HUES48 (cell line): ENCODE measurements around the gene CD300LF.

Experiments used
- H3K27ac ChIP-seq: one replicate; pipeline ENCODE4 v1.7.0; 2013; ENCODE audit warnings: low read depth, low read length, inconsistent platforms
- H3K27me3 ChIP-seq: 2 replicates; pipeline ENCODE4 v1.6.1; 2013; ENCODE audit warnings: mild to moderate bottlenecking, low read length; ENCODE audit not compliant: control insufficient read depth, insufficient read depth
- H3K36me3 ChIP-seq: 2 replicates; pipeline ENCODE4 v1.6.1; 2013; ENCODE audit warnings: low read length; ENCODE audit not compliant: control insufficient read depth, insufficient read depth
- H3K4me1 ChIP-seq: 2 replicates; pipeline ENCODE4 v1.6.1; 2013; ENCODE audit warnings: mild to moderate bottlenecking, low read length; ENCODE audit not compliant: control insufficient read depth, insufficient read depth
- H3K4me3 ChIP-seq: 2 replicates; pipeline ENCODE4 v1.5.1; 2013; ENCODE audit warnings: mild to moderate bottlenecking, low read depth, low read length
- H3K9ac ChIP-seq: 2 replicates; pipeline ENCODE4 v1.6.1; 2013; ENCODE audit warnings: mild to moderate bottlenecking, low read depth, low read length, moderate library complexity
- H3K9me3 ChIP-seq: 2 replicates; pipeline ENCODE4 v1.6.1; 2013; ENCODE audit warnings: low read length; ENCODE audit not compliant: control insufficient read depth, insufficient read depth

CD300LF gene

DNA sequence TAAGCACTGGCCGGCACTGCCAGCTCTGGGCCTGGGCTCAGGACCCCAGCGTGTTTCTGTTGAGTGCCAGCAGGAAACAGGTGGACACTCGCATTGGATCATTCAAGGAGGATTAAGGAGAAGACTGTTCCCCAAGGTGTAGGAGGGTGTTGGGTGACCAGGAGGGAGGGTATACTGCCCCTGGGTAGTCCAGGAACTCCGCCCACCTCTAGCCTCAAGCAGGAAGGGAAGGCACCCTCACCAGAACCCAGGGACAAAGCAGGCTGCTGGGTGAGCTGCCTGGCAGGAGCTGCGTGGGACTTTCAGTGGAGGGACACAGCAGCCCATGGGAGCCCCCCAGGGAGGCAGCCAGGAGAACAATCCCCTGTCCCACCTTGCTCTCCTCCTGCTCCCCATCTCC, 16.6 kb upstream of the CD300LF start:
- no peak overlapping the region for H3K4me3 ChIP-seq
- no peaks in the 10 kb centered on the region for H3K4me1 ChIP-seq
- H3K27me3 ChIP-seq: no peaks in the 10 kb centered on the region
- no peaks in the 10 kb centered on the region for H3K36me3 ChIP-seq
- H3K9me3 ChIP-seq: peaks cover 5% of the 10 kb centered on the region; the same call in 1 of the 2 replicates
- no peak overlapping the region for H3K27ac ChIP-seq
- H3K9ac ChIP-seq: no peak overlapping the region

DNA sequence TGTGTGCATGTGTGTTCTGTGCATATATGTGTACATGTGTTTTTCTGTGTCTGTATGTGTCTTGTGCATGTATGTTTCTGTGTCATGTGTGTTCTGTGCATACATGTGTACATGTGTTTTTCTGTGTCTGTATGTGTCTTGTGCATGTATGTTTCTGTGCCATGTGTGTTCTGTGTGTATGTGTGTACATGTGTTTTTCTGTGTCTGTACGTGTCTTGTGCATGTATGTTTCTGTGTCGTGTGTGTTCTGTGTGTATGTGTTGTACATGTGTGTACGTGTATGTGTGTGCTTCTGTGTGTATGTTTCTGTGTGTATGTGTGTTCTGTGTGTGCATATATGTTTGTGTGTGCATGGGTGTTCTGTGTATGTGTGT, 16.0 kb upstream of the CD300LF start:
- no peak overlapping the region for H3K9ac ChIP-seq
- H3K27ac ChIP-seq: no peak overlapping the region
- H3K27me3 ChIP-seq: no peaks in the 10 kb centered on the region
- H3K4me1 ChIP-seq: no peaks in the 10 kb centered on the region
- H3K4me3 ChIP-seq: no peak overlapping the region
- H3K9me3 ChIP-seq: peaks cover 5% of the 10 kb centered on the region; the same call in 1 of the 2 replicates
- no peaks in the 10 kb centered on the region for H3K36me3 ChIP-seq

DNA sequence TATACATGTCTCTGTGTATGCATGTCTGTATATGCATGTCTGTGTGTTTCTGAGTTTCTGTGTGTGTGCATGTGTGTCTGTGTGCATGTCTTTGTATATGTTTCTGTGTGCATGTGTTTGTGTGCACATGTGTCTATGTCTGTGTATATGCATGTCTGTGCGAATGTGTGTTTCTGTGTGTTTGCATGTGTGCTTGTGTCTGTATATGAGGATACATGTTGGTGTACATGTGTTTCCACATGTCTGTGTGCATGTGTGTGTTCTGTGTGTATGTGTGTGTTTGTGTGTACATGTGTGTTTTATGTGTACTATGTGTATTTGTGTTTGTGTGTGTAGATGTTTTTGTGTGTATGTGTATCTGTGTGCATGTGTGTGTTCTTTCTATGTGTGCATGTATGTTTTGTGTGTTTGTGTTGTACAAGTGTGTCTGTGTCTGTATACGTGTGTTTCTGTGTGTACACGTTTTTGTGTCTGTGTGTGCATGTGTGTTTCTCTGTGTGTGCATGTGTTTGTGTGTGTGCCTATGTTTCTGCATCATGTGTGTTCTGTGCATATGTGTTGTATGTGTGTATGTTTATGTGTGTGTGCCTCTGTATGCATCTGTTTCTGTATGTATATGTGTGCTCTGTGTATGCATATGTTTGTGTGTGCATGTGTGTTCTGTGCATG, 15.4 kb upstream of the CD300LF start:
- Histone ChIP-seq H3K9ac (no peak overlapping the region), H3K27me3 (no peaks in the 10 kb centered on the region), H3K27ac (no peak overlapping the region), H3K4me3 (no peak overlapping the region), H3K4me1 (no peaks in the 10 kb centered on the region), H3K36me3 (no peaks in the 10 kb centered on the region), H3K9me3 (peaks cover 5% of the 10 kb centered on the region; the same call in 1 of the 2 replicates)

DNA sequence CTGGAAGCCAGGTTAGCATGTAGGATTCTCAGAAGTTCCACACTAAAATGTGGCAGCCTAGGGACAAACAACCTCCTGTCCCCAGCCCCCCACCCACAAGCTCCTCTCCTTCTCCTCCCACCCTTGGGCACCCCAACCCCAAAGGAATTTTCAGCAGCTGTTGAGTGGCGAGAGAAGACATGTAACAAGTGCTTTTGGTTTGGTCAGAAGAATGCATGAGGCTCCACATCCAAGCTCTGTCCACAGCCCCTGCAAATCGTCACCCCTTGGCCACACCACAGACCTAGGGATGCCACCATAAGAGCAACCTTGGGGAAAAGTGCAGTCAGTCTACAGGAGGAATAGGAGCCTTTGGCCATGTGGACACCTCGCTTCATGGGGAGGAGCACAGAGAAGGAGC, 12.4 kb upstream of the CD300LF start:
- Histone ChIP-seq H3K9ac (no peak overlapping the region), H3K9me3 (peaks cover 5% of the 10 kb centered on the region; the same call in 1 of the 2 replicates), H3K4me3 (no peak overlapping the region), H3K4me1 (no peaks in the 10 kb centered on the region), H3K36me3 (no peaks in the 10 kb centered on the region), H3K27me3 (no peaks in the 10 kb centered on the region), H3K27ac (no peak overlapping the region)

DNA sequence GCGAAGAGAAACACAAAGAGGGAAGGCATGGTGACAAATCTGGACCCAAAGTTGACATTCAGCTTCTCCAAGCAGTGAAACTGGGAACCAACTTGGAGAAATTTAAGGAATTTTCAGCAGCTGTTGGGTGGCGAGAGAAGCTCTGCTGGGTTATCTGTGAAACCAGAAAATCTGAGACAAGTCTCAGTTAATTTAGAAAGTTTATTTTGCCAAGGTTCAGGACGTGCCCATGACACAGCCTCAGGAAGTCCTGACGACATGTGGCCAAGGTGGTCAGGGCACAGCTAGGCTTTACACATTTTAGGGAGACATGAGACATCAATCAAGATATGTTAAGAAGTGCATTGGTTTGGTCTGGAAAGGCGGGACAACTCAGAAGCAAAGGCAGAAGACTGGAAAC, 11.2 kb upstream of the CD300LF start:
- Histone ChIP-seq H3K4me1 (no peaks in the 10 kb centered on the region), H3K27me3 (no peaks in the 10 kb centered on the region), H3K4me3 (no peak overlapping the region), H3K9me3 (peaks cover 5% of the 10 kb centered on the region; the same call in 1 of the 2 replicates), H3K9ac (no peak overlapping the region), H3K36me3 (no peaks in the 10 kb centered on the region), H3K27ac (no peak overlapping the region)

DNA sequence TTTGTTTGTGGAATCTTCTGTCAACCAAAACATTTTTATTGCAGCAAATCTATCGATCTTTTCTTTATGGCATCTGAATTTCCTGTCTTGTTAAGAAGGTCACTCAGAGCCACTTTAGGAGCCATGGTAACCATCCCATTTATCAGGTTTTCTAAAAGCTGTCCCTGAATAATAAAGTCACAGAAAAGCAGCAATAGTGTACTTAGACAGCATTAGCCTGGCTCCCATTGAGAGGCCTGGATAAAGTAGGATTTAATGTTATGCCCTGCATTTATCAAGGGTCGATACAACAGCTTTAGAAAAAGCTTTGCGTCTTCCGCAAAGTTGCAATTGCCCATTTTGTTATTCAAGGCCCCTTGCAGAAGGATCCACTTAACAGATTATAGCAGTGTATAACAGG, 10.1 kb upstream of the CD300LF start:
- Histone ChIP-seq H3K4me3 (no peak overlapping the region), H3K27me3 (no peaks in the 10 kb centered on the region), H3K9ac (no peak overlapping the region), H3K4me1 (no peaks in the 10 kb centered on the region), H3K36me3 (no peaks in the 10 kb centered on the region), H3K27ac (no peak overlapping the region), H3K9me3 (no peaks in the 10 kb centered on the region)

DNA sequence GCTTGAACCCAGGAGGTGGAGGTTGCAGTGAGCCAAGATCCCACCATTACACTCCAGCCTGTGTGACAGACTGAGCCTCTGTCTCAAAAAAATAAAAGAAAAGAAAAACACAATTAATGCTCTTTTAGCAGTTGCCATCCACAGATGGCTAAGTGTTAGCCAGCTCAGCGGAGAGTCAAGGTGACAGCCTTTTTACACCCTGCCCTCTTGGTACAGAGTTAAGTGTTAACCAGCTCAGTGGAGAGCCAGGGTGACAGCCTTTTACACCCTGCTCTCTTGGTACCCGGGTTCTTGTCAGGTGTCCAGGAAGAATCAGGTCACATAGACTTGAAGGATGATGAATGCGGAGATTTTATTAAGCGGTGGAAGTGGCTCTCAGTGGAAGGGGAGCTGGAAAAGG, 7.8 kb upstream of the CD300LF start:
- H3K36me3 ChIP-seq: no peaks in the 10 kb centered on the region
- no peaks in the 10 kb centered on the region for H3K9me3 ChIP-seq
- H3K4me1 ChIP-seq: no peaks in the 10 kb centered on the region
- no peaks in the 10 kb centered on the region for H3K27me3 ChIP-seq
- no peak overlapping the region for H3K9ac ChIP-seq
- no peak overlapping the region for H3K4me3 ChIP-seq
- H3K27ac ChIP-seq: no peak overlapping the region

DNA sequence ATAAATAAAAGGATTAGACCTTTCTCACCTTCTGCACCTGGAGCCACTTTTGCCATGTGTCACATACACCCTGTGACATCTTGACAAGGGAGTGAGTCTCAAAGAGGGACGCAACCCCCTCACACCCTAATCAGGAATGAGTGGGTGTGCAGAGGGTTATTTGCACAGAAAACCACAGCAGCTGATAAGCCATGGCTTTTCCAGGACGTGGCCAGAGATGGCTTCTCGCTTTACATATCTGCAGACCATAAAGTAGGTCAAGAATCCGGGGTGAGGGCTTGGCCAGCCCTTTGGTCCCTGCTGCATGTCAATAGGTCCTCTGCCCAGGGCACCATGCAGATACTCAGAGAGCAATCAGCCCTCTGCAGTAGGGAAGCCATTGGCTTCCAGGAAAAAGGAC, 2.4 kb upstream of the CD300LF start:
- Histone ChIP-seq H3K9ac (no peak overlapping the region), H3K4me3 (no peak overlapping the region), H3K27ac (no peak overlapping the region), H3K27me3 (no peaks in the 10 kb centered on the region), H3K4me1 (no peaks in the 10 kb centered on the region), H3K9me3 (no peaks in the 10 kb centered on the region), H3K36me3 (no peaks in the 10 kb centered on the region)

DNA sequence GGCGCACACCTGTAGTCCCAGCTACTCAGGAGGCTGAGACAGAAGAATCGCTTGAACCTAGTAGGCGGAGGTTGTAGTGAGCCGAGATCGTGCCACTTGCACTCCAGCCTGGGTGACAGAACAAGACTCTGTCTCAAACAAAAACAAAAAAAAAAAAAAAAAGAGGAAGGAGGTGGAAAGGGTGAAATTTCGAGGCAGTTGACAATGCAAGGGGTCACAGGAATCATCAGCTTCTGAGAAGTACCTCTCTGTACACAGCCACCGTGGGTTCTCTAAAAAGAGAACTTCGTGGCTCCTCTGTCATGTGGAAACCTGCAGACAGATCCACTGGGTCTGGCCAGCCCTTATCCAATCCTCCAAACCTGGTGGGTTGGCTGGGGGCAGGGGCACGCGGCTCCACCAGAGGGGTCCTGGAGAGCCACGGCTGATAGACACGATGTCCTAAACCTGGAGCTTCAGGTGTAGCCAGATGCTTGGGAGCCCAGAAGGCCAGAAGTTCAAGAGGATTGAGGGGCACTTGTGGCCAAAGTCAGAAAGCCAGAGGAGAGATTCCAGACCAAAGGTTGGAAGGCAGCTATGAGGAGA, 540 bp upstream of the CD300LF start:
- Histone ChIP-seq H3K9ac (no peak overlapping the region), H3K27me3 (no peaks in the 10 kb centered on the region), H3K27ac (no peak overlapping the region), H3K9me3 (no peaks in the 10 kb centered on the region), H3K4me3 (no peak overlapping the region), H3K4me1 (no peaks in the 10 kb centered on the region), H3K36me3 (no peaks in the 10 kb centered on the region)

DNA sequence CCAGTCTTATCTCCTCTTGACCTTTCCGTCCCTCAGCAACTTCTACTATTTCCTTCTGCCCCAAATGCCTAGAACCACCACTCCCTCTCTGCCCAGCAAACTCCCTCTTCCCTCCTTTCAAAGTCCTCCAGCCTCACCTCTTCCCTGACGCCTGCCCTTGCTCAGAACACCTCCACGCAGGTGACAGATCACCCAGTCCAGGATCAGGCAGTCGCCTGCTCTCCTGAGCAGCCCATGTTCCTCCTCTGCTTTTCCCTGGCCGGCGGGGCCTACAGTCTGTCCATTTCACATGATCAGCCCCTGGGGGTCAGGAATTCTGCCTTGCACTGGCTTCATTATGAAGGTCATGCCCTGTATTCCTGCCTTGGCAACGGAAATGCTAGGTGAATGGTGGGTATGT, 422 bp downstream of the CD300LF start:
- Histone ChIP-seq H3K9ac (no peak overlapping the region), H3K27me3 (no peaks in the 10 kb centered on the region), H3K9me3 (no peaks in the 10 kb centered on the region), H3K27ac (no peak overlapping the region), H3K4me1 (no peaks in the 10 kb centered on the region), H3K36me3 (no peaks in the 10 kb centered on the region), H3K4me3 (no peak overlapping the region)

DNA sequence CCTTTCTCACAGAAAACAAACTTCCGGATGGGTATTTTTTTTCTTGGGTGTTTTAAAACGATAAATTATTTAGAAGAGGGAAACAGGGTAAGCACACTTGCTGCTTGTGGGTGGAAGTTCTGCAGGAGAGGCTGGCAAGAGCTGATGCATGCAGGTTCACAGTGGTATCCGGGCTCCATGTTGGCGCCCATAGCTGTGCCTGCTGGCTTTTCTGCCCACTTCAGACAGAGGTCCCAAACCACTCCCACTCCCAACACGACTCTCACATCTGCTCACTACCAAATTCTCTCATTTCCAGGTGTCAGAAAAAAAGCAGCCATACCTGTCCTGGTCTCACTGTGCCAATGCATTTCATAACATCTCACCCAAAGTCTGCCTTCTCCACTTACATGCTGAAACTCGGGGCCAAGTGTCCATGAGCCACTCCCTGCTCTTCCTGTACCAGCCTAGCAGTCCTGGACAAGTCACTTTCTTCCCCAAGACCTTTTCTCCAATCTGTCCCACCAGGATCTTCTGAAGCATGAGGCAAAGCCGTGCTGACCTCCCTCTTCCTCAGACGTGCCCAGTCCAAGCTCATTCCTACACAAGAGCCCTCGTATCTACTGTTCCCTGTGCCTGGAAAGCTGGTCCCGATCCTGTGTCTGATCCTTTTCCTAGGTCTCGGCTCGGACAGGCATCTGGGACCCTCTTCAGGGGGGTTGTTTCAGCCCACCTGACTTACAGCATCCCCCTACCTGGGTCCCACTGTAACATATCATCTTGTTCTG, 1.5 kb downstream of the CD300LF start:
- Histone ChIP-seq H3K9ac (no peak overlapping the region), H3K4me3 (no peak overlapping the region), H3K36me3 (no peaks in the 10 kb centered on the region), H3K9me3 (no peaks in the 10 kb centered on the region), H3K4me1 (no peaks in the 10 kb centered on the region), H3K27me3 (no peaks in the 10 kb centered on the region), H3K27ac (no peak overlapping the region)
